Measurements from ENCODE around the gene GPHB5.

GPHB5 gene

DNA sequence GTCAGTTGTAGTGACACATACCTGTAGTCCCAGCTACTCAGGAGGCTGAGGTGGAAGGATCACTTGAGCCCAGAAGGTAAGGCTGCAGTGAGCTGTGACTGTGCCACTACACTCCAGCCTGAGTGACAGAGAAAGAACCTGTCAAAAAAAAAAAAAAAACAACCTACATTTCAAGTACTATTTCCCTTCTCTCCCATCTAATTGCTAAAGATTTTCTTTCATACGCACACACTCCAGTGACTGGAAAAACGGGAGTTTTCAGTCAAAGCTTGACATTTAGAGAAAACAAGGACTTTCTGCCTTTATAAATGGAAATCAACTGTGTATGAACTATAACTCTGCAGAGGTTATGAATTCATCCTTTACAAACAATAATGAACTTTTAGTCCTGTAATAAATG, 25.9 kb downstream of the GPHB5 start:
- Histone ChIP-seq H2AK5ac (ENCODE audit: low read length) (no peak overlapping the region), H3K79me2 (ENCODE audit: control insufficient read depth, insufficient read depth, low read length) (no peaks in the 10 kb centered on the region), H3K4me2 (ENCODE audit: low read length) (no peak overlapping the region), H3K4me1 (ENCODE audit: control insufficient read depth, low read depth, low read length) (no peaks in the 10 kb centered on the region), H2BK5ac (ENCODE audit: low read length) (no peak overlapping the region), H4K8ac (ENCODE audit: low read depth, low read length) (no peak overlapping the region), H3K4ac (ENCODE audit: low read depth, low read length) (no peak overlapping the region), H3K56ac (ENCODE audit: low read length) (no peak overlapping the region), H3K36me3 (ENCODE audit: control insufficient read depth, insufficient read depth, low read length) (no peaks in the 10 kb centered on the region), H3K27me3 (ENCODE audit: insufficient read depth, low read length, poor library complexity) (no peaks in the 10 kb centered on the region), H3K9ac (ENCODE audit: low read length) (no peak overlapping the region), H3K27ac (ENCODE audit: low read depth, low read length) (no peak overlapping the region), H3K18ac (ENCODE audit: low read length) (no peak overlapping the region), H4K5ac (ENCODE audit: low read length) (no peak overlapping the region), H3K23ac (ENCODE audit: low read length) (no peak overlapping the region), H2BK120ac (ENCODE audit: low read depth, low read length) (no peak overlapping the region), H2BK15ac (replicated peaks; ENCODE audit: low read depth) (no peak overlapping the region), H3K4me3 (ENCODE audit: low read length) (no peak overlapping the region), H3K79me1 (ENCODE audit: low read length) (no peaks in the 10 kb centered on the region)
- no CpG with 5 or more reads among the region's 2 CpGs for WGBS (ENCODE audit: extremely low coverage, insufficient coverage, low lambda C conversion rate)
- DNase-seq: no peak

GRCh38 chr14:63290741-63291430, 27.8 kb downstream of the GPHB5 start:
- H2BK15ac ChIP-seq (replicated peaks; ENCODE audit: low read depth): no peak overlapping the region
- no peak overlapping the region for H4K8ac ChIP-seq (ENCODE audit: low read depth, low read length)
- no peak overlapping the region for H2BK120ac ChIP-seq (ENCODE audit: low read depth, low read length)
- no peak overlapping the region for H3K4me3 ChIP-seq (ENCODE audit: low read length)
- no peak for DNase-seq
- H3K79me1 ChIP-seq (ENCODE audit: low read length): no peaks in the 10 kb centered on the region
- H3K4me2 ChIP-seq (ENCODE audit: low read length): no peak overlapping the region
- no peak overlapping the region for H3K9ac ChIP-seq (ENCODE audit: low read length)
- H3K56ac ChIP-seq (ENCODE audit: low read length): no peak overlapping the region
- H3K4me1 ChIP-seq (ENCODE audit: control insufficient read depth, low read depth, low read length): no peaks in the 10 kb centered on the region
- no peaks in the 10 kb centered on the region for H3K36me3 ChIP-seq (ENCODE audit: control insufficient read depth, insufficient read depth, low read length)
- no peak overlapping the region for H3K18ac ChIP-seq (ENCODE audit: low read length)
- H2AK5ac ChIP-seq (ENCODE audit: low read length): no peak overlapping the region
- H3K27ac ChIP-seq (ENCODE audit: low read depth, low read length): no peak overlapping the region
- no peak overlapping the region for H3K4ac ChIP-seq (ENCODE audit: low read depth, low read length)
- H3K79me2 ChIP-seq (ENCODE audit: control insufficient read depth, insufficient read depth, low read length): no peaks in the 10 kb centered on the region
- H3K27me3 ChIP-seq (ENCODE audit: insufficient read depth, low read length, poor library complexity): no peaks in the 10 kb centered on the region
- no peak overlapping the region for H2BK5ac ChIP-seq (ENCODE audit: low read length)
- WGBS (ENCODE audit: extremely low coverage, insufficient coverage, low lambda C conversion rate): no CpG with 5 or more reads among the region's 12 CpGs
- no peak overlapping the region for H3K23ac ChIP-seq (ENCODE audit: low read length)
- H4K5ac ChIP-seq (ENCODE audit: low read length): no peak overlapping the region

DNA sequence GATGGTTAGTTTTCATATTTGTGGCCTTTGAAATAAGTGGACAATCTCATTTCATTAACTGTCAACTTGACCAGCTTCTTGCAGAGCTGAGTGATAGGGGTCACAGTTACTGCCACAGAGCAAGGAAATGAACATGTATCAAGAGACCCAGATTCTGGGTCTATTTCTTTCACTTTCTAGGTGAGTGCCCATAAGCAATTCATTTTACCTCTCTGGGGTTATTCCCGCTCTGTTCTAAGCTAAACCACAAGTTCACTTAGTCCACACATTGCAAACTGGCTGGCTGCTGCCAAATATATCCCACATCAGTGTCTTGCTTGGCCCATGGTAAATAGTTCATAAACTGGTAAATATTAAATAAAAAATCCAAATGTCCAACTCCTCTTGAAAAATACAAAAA, 29.9 kb downstream of the GPHB5 start:
- no peak overlapping the region for H2BK5ac ChIP-seq (ENCODE audit: low read length)
- H3K23ac ChIP-seq (ENCODE audit: low read length): no peak overlapping the region
- H2BK120ac ChIP-seq (ENCODE audit: low read depth, low read length): no peak overlapping the region
- H4K5ac ChIP-seq (ENCODE audit: low read length): no peak overlapping the region
- H3K9ac ChIP-seq (ENCODE audit: low read length): no peak overlapping the region
- H3K27me3 ChIP-seq (ENCODE audit: insufficient read depth, low read length, poor library complexity): no peaks in the 10 kb centered on the region
- H3K4me2 ChIP-seq (ENCODE audit: low read length): no peak overlapping the region
- no peaks in the 10 kb centered on the region for H3K79me2 ChIP-seq (ENCODE audit: control insufficient read depth, insufficient read depth, low read length)
- H3K56ac ChIP-seq (ENCODE audit: low read length): no peak overlapping the region
- WGBS (ENCODE audit: extremely low coverage, insufficient coverage, low lambda C conversion rate): no CpG with 5 or more reads among the region's 1 CpG
- H4K8ac ChIP-seq (ENCODE audit: low read depth, low read length): no peak overlapping the region
- no peak overlapping the region for H2AK5ac ChIP-seq (ENCODE audit: low read length)
- no peak overlapping the region for H3K27ac ChIP-seq (ENCODE audit: low read depth, low read length)
- no peak overlapping the region for H3K4ac ChIP-seq (ENCODE audit: low read depth, low read length)
- no peaks in the 10 kb centered on the region for H3K79me1 ChIP-seq (ENCODE audit: low read length)
- no peak overlapping the region for H3K18ac ChIP-seq (ENCODE audit: low read length)
- no peak for DNase-seq
- no peak overlapping the region for H3K4me3 ChIP-seq (ENCODE audit: low read length)
- no peaks in the 10 kb centered on the region for H3K36me3 ChIP-seq (ENCODE audit: control insufficient read depth, insufficient read depth, low read length)
- no peak overlapping the region for H2BK15ac ChIP-seq (replicated peaks; ENCODE audit: low read depth)
- no peaks in the 10 kb centered on the region for H3K4me1 ChIP-seq (ENCODE audit: control insufficient read depth, low read depth, low read length)

DNA sequence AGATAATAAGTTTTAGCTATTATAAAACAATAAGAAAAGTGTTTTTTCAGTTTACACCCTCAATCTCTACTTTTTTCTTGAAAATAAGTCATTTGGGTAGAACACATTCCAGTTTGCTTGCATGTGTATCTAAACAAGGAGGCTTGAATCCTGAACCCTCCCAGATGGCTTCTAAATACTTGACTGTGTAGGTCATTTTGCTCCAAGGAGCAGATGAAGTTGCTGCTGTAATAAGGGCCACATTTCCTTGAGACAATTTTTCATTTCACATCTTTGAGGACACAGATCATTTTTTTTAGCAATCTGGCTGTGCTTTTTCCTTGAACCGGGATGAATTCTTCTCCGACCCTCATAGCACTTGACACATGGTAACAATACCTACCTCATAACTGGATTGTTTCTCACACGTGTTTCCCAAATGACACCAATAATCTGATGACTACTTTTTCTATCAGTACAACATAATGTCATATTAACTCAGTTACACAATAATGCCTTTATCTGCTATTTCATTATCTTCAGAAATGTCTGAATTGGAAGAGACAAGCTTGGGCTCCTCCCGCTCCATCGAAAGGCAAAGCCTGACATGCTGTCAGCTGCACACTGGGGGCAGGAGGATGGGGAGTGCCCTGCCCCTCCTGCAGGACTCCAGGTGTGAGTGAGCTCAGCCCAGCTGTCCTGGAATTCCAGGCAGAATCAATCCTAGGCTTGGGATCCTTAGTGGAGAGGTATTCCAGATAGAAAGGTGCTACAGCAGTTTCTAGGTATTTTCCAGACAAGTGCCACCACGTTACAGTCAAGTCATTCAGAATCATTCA, 30.9 kb downstream of the GPHB5 start:
- no peak overlapping the region for H3K9ac ChIP-seq (ENCODE audit: low read length)
- H4K5ac ChIP-seq (ENCODE audit: low read length): no peak overlapping the region
- no peak overlapping the region for H3K4ac ChIP-seq (ENCODE audit: low read depth, low read length)
- no peak overlapping the region for H3K4me3 ChIP-seq (ENCODE audit: low read length)
- H2BK15ac ChIP-seq (replicated peaks; ENCODE audit: low read depth): no peak overlapping the region
- no peak overlapping the region for H2AK5ac ChIP-seq (ENCODE audit: low read length)
- no peaks in the 10 kb centered on the region for H3K79me2 ChIP-seq (ENCODE audit: control insufficient read depth, insufficient read depth, low read length)
- no peaks in the 10 kb centered on the region for H3K27me3 ChIP-seq (ENCODE audit: insufficient read depth, low read length, poor library complexity)
- no peak overlapping the region for H3K27ac ChIP-seq (ENCODE audit: low read depth, low read length)
- no peak overlapping the region for H2BK5ac ChIP-seq (ENCODE audit: low read length)
- no peaks in the 10 kb centered on the region for H3K36me3 ChIP-seq (ENCODE audit: control insufficient read depth, insufficient read depth, low read length)
- H3K4me2 ChIP-seq (ENCODE audit: low read length): no peak overlapping the region
- no peak for DNase-seq
- H3K18ac ChIP-seq (ENCODE audit: low read length): no peak overlapping the region
- no peaks in the 10 kb centered on the region for H3K4me1 ChIP-seq (ENCODE audit: control insufficient read depth, low read depth, low read length)
- no peak overlapping the region for H4K8ac ChIP-seq (ENCODE audit: low read depth, low read length)
- no peak overlapping the region for H2BK120ac ChIP-seq (ENCODE audit: low read depth, low read length)
- H3K56ac ChIP-seq (ENCODE audit: low read length): no peak overlapping the region
- no peaks in the 10 kb centered on the region for H3K79me1 ChIP-seq (ENCODE audit: low read length)
- WGBS (ENCODE audit: extremely low coverage, insufficient coverage, low lambda C conversion rate): no CpG with 5 or more reads among the region's 6 CpGs
- no peak overlapping the region for H3K23ac ChIP-seq (ENCODE audit: low read length)

- no peaks in the 10 kb centered on the region for H3K36me3 ChIP-seq (ENCODE audit: control insufficient read depth, insufficient read depth, low read length)
- H3K4me3 ChIP-seq (ENCODE audit: low read length): no peak overlapping the region
- H2BK15ac ChIP-seq (replicated peaks; ENCODE audit: low read depth): no peak overlapping the region
- no peak overlapping the region for H3K18ac ChIP-seq (ENCODE audit: low read length)
- no peak for DNase-seq
- no peak overlapping the region for H4K8ac ChIP-seq (ENCODE audit: low read depth, low read length)
- H3K4me1 ChIP-seq (ENCODE audit: control insufficient read depth, low read depth, low read length): no peaks in the 10 kb centered on the region
- no CpG with 5 or more reads among the region's 2 CpGs for WGBS (ENCODE audit: extremely low coverage, insufficient coverage, low lambda C conversion rate)
- no peak overlapping the region for H3K27ac ChIP-seq (ENCODE audit: low read depth, low read length)
- H3K4ac ChIP-seq (ENCODE audit: low read depth, low read length): no peak overlapping the region
- H3K4me2 ChIP-seq (ENCODE audit: low read length): no peak overlapping the region
- no peak overlapping the region for H3K56ac ChIP-seq (ENCODE audit: low read length)
- H3K23ac ChIP-seq (ENCODE audit: low read length): no peak overlapping the region
- H3K79me2 ChIP-seq (ENCODE audit: control insufficient read depth, insufficient read depth, low read length): no peaks in the 10 kb centered on the region
- H3K9ac ChIP-seq (ENCODE audit: low read length): no peak overlapping the region
- H2BK5ac ChIP-seq (ENCODE audit: low read length): no peak overlapping the region
- H2BK120ac ChIP-seq (ENCODE audit: low read depth, low read length): no peak overlapping the region
- H3K79me1 ChIP-seq (ENCODE audit: low read length): no peaks in the 10 kb centered on the region
- no peak overlapping the region for H4K5ac ChIP-seq (ENCODE audit: low read length)
- no peak overlapping the region for H2AK5ac ChIP-seq (ENCODE audit: low read length)
- no peaks in the 10 kb centered on the region for H3K27me3 ChIP-seq (ENCODE audit: insufficient read depth, low read length, poor library complexity)
These were observed 32.7 kb downstream of the GPHB5 start for GRCh38 chr14:63286071-63286470.
